Measurements from ENCODE around the gene PAXX.

PAXX gene

GRCh38 chr9:136981588-136982231 lies 10.5 kb upstream of the PAXX start:
- DNase-seq (ENCODE audit: low read depth, low spot score), result no peak
- H3K4me3 ChIP-seq (ENCODE audit: low read depth, low read length), result no peak overlapping the region
- in situ Hi-C loops (cut with HindIII; ENCODE audit: low sequenced_read_pairs), result no loop called here
- no peak for TF ChIP-seq CTCF (IDR thresholded peaks at IDR 0.05; ENCODE audit: low read depth, low read length)

- H3K4me3 ChIP-seq (ENCODE audit: low read depth, low read length), result no peak within 1 kb of the TSS
- no peak for TF ChIP-seq CTCF (IDR thresholded peaks at IDR 0.05; ENCODE audit: low read depth, low read length)
- in situ Hi-C loops (cut with HindIII; ENCODE audit: low sequenced_read_pairs), result no loop called here
- DNase-seq (ENCODE audit: low read depth, low spot score), result no peak
These were observed 9.8 kb upstream of the PAXX start, which contains the start of gene LCNL1 for GRCh38 chr9:136982232-136983051. Gene LCNL1 (plus strand): TSS chr9:136982993. CDS start chr9:136983587, 594 bp downstream.

- in situ Hi-C loops (cut with HindIII; ENCODE audit: low sequenced_read_pairs), result no loop called here
- no peak for TF ChIP-seq CTCF (IDR thresholded peaks at IDR 0.05; ENCODE audit: low read depth, low read length)
These were observed 9.1 kb upstream of the PAXX start for GRCh38 chr9:136983167-136983566.

GRCh38 chr9:136983656-136984314 lies 8.4 kb upstream of the PAXX start:
- in situ Hi-C loops (cut with HindIII; ENCODE audit: low sequenced_read_pairs), result no loop called here
- H3K4me3 ChIP-seq (ENCODE audit: low read depth, low read length), result no peak overlapping the region
- no peak for TF ChIP-seq CTCF (IDR thresholded peaks at IDR 0.05; ENCODE audit: low read depth, low read length)
- DNase-seq (ENCODE audit: low read depth, low spot score), result no peak

More at GRCh38 chr9:136983167-136983566, 9.1 kb upstream of the PAXX start:
- no peak overlapping the region for H3K4me3 ChIP-seq (ENCODE audit: low read depth, low read length)
- no peak for DNase-seq (ENCODE audit: low read depth, low spot score)

GRCh38 chr9:136984464-136985026 lies 7.7 kb upstream of the PAXX start:
- TF ChIP-seq CTCF (IDR thresholded peaks at IDR 0.05; ENCODE audit: low read depth, low read length), result no peak
- DNase-seq (ENCODE audit: low read depth, low spot score), result no peak
- in situ Hi-C loops (cut with HindIII; ENCODE audit: low sequenced_read_pairs), result no loop called here
- no peak overlapping the region for H3K4me3 ChIP-seq (ENCODE audit: low read depth, low read length)

- no peak for DNase-seq (ENCODE audit: low read depth, low spot score)
- in situ Hi-C loops (cut with HindIII; ENCODE audit: low sequenced_read_pairs), result no loop called here
- no peak overlapping the region for H3K4me3 ChIP-seq (ENCODE audit: low read depth, low read length)
These were observed 7.1 kb upstream of the PAXX start for GRCh38 chr9:136985027-136985602.

More at GRCh38 chr9:136985027-136985602, 7.1 kb upstream of the PAXX start:
- no peak for TF ChIP-seq CTCF (IDR thresholded peaks at IDR 0.05; ENCODE audit: low read depth, low read length)

Measured in astrocyte of the spinal cord (primary cell).